SK-N-SH treated with all-trans-retinoic acid at 6 μM for 48 hours (cell line): ENCODE measurements around the gene TRABD2B.

Source experiments
- CREB5 ChIP-seq: fragments of 250-450 bp; sonication (Bioruptor Pico); IDR thresholded peaks from 2 replicates; pipeline ENCODE4 v1.5.1; 2020; ENCODE audit warnings: low read depth, mild to moderate bottlenecking, moderate library complexity
- ISL1 ChIP-seq: fragments of 250-450 bp; sonication (Bioruptor Pico); IDR thresholded peaks from 2 replicates; pipeline ENCODE4 v2.1.2; 2022; ENCODE audit warnings: mild to moderate bottlenecking, moderate library complexity
- RARB ChIP-seq: fragments of 250-450 bp; sonication (Bioruptor Pico); IDR thresholded peaks from 2 replicates; pipeline ENCODE4 v1.8.0; 2021; ENCODE audit warnings: mild to moderate bottlenecking, moderate library complexity
- TCF4 ChIP-seq: fragments of 250-450 bp; sonication (Bioruptor Pico); IDR thresholded peaks from 2 replicates; pipeline ENCODE4 v1.8.0; 2021; ENCODE audit warnings: mild to moderate bottlenecking, moderate library complexity, borderline replicate concordance
- ZFP3 ChIP-seq: fragments of 250-450 bp; sonication (Bioruptor Pico); IDR thresholded peaks from 2 replicates; pipeline ENCODE4 v1.5.0; 2020; ENCODE audit warnings: mild to moderate bottlenecking, moderate library complexity

GRCh38 chr1:47759251-47759935, 237.8 kb downstream of the TRABD2B start:
- no peak for TF ChIP-seq CREB5 (CRISPR knock-in tag)
- TF ChIP-seq ZFP3 (CRISPR knock-in tag): peak; percentile 93
- TF ChIP-seq TCF4: no peak
- TF ChIP-seq RARB (CRISPR knock-in tag): no peak
- no peak for TF ChIP-seq ISL1
